Neural crest cell (in vitro differentiated cells): Measurements from ENCODE around the gene MTA1. TPM values are rescaled to one million over a fixed set of nuclear protein-coding genes. Genes with fewer than 3 reads are reported as not detected.

Experiments
- DNase-seq: peaks from one replicate; pipeline ENCODE4 v3.0.0; 2021; ENCODE audit warnings: low read depth, mixed read lengths, low spot score
- H3K27ac Mint-ChIP-seq: one replicate; pipeline ENCODE4 v1.8.0; 2021; ENCODE audit warnings: mild to moderate bottlenecking, mixed read lengths; ENCODE audit not compliant: unreplicated experiment
- H3K27me3 Mint-ChIP-seq: 2 replicates; pipeline ENCODE4 v1.8.0; 2021; ENCODE audit warnings: low read depth, mild to moderate bottlenecking, mixed read lengths
- H3K36me3 Mint-ChIP-seq: 2 replicates; pipeline ENCODE4 v1.8.0; 2021; ENCODE audit warnings: low read depth, mild to moderate bottlenecking, mixed read lengths
- H3K4me1 Mint-ChIP-seq: 2 replicates; pipeline ENCODE4 v1.8.0; 2021; ENCODE audit warnings: mixed read lengths
- H3K4me3 Mint-ChIP-seq: one replicate; pipeline ENCODE4 v1.8.0; 2021; ENCODE audit warnings: mild to moderate bottlenecking, mixed read lengths
- H3K9me3 Mint-ChIP-seq: 2 replicates; pipeline ENCODE4 v1.8.0; 2021; ENCODE audit warnings: mixed read lengths
- total RNA-seq: library from RNA; stranded (reverse); gene quantifications from 2 replicates; pipeline ENCODE4 v1.2.1, GENCODE V29; 2021
- TF ChIP-seq, protein P1 (sequence below): fragments of 200-600 bp; sonication (generic); conservative IDR thresholded peaks from 2 replicates; pipeline ENCODE4 v1.5.0; 2021; ENCODE audit warnings: antibody characterized with exemption, mild to moderate bottlenecking

The MTA1 gene
- total RNA-seq, 1 donor from 2014 or later = 246 TPM

DNA sequence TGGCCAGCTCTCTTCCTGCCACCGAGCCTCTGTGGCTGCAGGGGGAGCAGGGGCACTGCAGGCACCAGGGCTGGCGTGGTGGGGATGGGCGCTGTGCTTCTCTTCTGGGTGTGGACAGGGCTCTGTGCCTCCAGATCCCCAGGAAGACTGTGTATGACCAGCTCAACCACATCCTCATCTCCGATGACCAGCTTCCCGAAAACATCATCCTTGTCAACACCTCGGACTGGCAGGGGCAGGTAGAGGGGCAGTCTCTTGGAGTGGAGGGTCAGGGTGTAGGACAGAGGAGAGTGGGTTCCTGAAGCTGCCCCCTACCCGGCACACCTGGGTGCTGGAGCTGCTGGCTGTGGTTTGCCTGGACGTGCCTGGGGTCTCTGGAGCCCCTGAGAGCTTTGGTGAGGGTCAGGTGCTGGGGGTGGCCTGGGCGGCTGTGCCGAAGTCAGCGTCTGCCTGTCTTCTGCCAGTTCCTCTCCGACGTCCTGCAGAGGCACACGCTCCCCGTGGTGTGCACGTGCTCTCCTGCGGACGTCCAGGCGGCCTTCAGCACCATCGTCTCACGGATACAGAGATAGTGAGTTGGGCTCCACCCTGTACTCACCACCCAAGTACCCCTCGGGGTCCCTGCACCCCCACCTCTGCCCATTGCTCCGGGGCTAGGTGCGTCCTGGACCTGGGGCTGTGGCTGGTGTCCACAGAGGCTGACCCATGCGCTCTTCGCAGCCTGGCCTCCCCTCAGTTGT, 37.1 kb upstream of the MTA1 start:
- Mint-ChIP-seq H3K36me3 (no peaks in the 10 kb centered on the region), H3K9me3 (no peaks in the 10 kb centered on the region), H3K4me3 (no peak overlapping the region), H3K27me3 (no peaks in the 10 kb centered on the region), H3K27ac (no peak overlapping the region), H3K4me1 (no peaks in the 10 kb centered on the region)
- no peak for DNase-seq
- TF ChIP-seq, protein P1, sequence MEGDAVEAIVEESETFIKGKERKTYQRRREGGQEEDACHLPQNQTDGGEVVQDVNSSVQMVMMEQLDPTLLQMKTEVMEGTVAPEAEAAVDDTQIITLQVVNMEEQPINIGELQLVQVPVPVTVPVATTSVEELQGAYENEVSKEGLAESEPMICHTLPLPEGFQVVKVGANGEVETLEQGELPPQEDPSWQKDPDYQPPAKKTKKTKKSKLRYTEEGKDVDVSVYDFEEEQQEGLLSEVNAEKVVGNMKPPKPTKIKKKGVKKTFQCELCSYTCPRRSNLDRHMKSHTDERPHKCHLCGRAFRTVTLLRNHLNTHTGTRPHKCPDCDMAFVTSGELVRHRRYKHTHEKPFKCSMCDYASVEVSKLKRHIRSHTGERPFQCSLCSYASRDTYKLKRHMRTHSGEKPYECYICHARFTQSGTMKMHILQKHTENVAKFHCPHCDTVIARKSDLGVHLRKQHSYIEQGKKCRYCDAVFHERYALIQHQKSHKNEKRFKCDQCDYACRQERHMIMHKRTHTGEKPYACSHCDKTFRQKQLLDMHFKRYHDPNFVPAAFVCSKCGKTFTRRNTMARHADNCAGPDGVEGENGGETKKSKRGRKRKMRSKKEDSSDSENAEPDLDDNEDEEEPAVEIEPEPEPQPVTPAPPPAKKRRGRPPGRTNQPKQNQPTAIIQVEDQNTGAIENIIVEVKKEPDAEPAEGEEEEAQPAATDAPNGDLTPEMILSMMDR = no peak

DNA sequence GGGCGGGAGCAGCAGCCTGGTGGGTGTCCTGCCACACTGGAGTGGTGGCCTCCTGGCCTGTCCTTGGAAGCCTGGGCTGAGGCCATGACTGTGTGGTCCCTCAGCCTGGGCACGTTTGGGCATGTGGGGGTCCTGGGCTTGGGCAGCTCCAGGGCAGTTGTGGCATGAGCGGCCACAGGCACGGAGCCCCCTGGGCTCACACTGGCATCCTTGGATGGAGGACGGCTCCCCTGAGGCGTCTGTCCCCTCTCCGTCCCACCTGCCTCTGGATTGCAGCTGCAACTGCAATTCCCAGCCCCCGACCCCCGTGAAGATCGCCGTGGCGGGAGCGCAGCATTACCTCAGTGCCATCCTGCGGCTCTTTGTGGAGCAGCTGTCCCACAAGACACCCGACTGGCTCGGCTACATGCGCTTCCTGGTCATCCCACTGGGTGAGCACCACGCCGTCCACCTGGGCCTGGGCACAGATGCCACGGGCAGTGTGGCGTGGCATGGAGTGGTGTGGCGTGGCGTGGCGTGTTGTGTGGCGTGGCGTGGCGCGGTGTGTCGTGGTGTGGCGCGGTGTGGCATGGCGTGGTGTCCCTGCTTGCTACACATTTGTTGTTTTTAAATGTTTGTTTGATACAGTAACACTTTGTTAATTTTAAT, 36.4 kb upstream of the MTA1 start:
- Mint-ChIP-seq H3K36me3 (no peaks in the 10 kb centered on the region), H3K27ac (no peak overlapping the region), H3K27me3 (no peaks in the 10 kb centered on the region), H3K9me3 (no peaks in the 10 kb centered on the region), H3K4me1 (no peaks in the 10 kb centered on the region), H3K4me3 (no peak overlapping the region)
- TF ChIP-seq, protein P1 = no peak
- DNase-seq = no peak

DNA sequence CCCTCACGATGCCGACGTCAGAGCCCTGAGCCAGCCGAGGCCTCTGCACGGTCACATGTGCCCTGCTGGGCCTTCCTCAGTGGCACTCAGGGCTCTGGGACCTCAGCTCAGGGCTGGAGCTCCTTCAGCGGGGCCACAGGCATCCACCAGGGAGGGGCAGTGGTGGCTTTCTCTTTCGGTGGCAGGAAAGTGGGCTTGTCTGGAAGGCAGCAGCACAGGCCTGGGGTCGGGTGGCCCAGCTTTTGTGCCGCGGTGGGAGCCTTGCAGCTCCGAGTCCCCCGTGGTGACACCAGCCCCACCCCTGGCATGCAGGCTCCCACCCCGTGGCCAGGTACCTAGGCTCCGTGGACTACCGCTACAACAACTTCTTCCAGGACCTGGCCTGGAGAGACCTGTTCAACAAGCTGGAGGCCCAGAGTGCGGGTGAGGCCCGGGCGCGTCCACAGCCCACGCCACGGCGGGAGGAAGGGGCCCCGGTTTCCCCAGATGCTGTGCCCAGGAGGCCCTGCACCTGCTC, 35.5 kb upstream of the MTA1 start:
- H3K27ac Mint-ChIP-seq = no peak overlapping the region
- H3K9me3 Mint-ChIP-seq = no peaks in the 10 kb centered on the region
- H3K36me3 Mint-ChIP-seq = no peaks in the 10 kb centered on the region
- H3K27me3 Mint-ChIP-seq = no peaks in the 10 kb centered on the region
- H3K4me3 Mint-ChIP-seq = no peak overlapping the region
- DNase-seq = no peak
- TF ChIP-seq, protein P1 = no peak
- H3K4me1 Mint-ChIP-seq = no peaks in the 10 kb centered on the region

DNA sequence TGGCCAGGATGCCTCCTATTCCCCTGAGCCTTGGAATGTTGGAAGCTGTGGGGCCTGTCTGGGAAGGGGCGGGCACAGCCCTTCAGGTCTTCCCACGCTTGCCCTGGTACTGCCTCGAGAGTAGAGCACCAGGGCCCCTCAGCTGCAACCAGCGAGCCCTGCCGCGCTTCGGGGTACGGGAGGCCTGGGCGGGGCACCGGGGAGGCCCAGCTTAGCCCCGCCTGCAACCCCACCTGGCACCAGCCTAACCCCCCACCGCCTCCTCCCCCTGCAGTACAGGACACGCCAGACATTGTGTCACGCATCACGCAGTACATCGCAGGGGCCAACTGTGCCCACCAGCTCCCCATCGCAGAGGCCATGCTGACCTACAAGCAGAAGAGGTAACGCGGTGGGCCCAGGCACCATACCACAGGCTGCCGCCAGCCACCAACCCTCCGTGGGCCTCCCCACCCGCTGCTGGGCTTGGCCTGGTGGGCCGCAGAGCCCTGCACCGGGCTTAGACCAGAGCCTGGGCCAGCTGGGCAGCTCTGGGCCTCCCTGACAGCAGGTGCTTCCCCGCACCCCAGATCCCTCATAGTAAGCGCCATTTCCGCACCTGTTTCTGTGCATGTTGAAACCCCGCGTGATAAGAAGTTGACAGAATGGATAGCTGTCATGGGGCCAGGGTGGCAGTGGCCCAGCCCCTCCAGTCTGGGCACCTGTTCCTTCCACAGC, 34.9 kb upstream of the MTA1 start:
- Mint-ChIP-seq H3K4me3 (no peak overlapping the region), H3K9me3 (no peaks in the 10 kb centered on the region), H3K27me3 (no peaks in the 10 kb centered on the region), H3K4me1 (no peaks in the 10 kb centered on the region), H3K27ac (no peak overlapping the region), H3K36me3 (no peaks in the 10 kb centered on the region)
- TF ChIP-seq, protein P1 = no peak
- no peak for DNase-seq

DNA sequence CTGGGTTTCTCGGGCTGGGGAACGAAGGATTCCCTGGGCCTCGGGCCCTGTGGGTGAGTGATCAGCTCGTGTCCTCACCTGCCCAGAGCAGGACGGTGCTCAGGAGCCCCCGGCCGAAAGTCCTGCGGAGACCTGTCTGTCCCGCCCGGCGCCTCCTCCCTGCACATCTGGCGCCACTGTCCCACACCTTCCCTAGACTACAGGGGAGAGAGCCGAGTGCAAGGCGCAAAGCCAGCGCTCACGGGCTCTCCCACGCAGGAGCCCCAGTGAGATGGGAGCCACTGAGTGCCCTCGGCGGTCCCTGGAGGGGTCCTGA, 34.3 kb upstream of the MTA1 start:
- Mint-ChIP-seq H3K4me3 (no peak overlapping the region), H3K27me3 (no peaks in the 10 kb centered on the region), H3K36me3 (no peaks in the 10 kb centered on the region), H3K9me3 (no peaks in the 10 kb centered on the region), H3K4me1 (no peaks in the 10 kb centered on the region), H3K27ac (no peak overlapping the region)
- TF ChIP-seq, protein P1 = no peak
- DNase-seq = no peak
